HepG2 (cell line): ENCODE data around the gene CATSPERD. TPM values are rescaled to one million over a fixed set of nuclear protein-coding genes. Genes with fewer than 3 reads are reported as not detected.

Experiments used
- FLYWCH1 ChIP-seq: sonication (generic); formaldehyde crosslinking; IDR thresholded peaks from 2 replicates; pipeline ENCODE4 v1.8.1; 2023; ENCODE audit warnings: mild to moderate bottlenecking, missing genetic modification reagents
- FOXM1 ChIP-seq: sonication (generic); formaldehyde crosslinking; IDR thresholded peaks from 2 replicates; pipeline ENCODE4 v1.5.0; 2020; ENCODE audit warnings: missing genetic modification reagents
- KLF16 ChIP-seq, 2 experiments: sonication (generic) in 1 of 2; formaldehyde crosslinking in 1 of 2; IDR thresholded peaks; 2 replicates each; pipeline versions ENCODE4 v1.6.1 to v1.8.0; 2016 to 2023; ENCODE audit warnings: missing genetic modification reagents in 2 of 2, missing compliant biosample characterization in 1 of 2
- MAZ ChIP-seq, 2 experiments: sonication (generic) in 1 of 2; formaldehyde crosslinking in 1 of 2; IDR thresholded peaks; 2 replicates each; pipeline versions ENCODE4 v1.5.0 to v1.6.1; 2012 to 2020; ENCODE audit warnings: low read depth in 2 of 2, mild to moderate bottlenecking in 2 of 2, borderline replicate concordance in 1 of 2, improper control_type of control experiment in 1 of 2, low read length in 1 of 2, missing genetic modification reagents in 1 of 2, moderate library complexity in 1 of 2
- NPAS2 ChIP-seq: sonication (generic); formaldehyde crosslinking; IDR thresholded peaks from 2 replicates; pipeline ENCODE4 v1.8.0; 2022; ENCODE audit warnings: mild to moderate bottlenecking, missing genetic modification reagents, borderline replicate concordance
- POLR2AphosphoS5 ChIP-seq: IDR thresholded peaks from 2 replicates; pipeline ENCODE4 v1.6.1; 2012; ENCODE audit warnings: low read depth, low read length
- SYNCRIP ChIP-seq: fragments of 200-400 bp; formaldehyde crosslinking; IDR thresholded peaks from 2 replicates; pipeline ENCODE4 v1.6.1; 2018; ENCODE audit warnings: mild to moderate bottlenecking, low read depth, low read length; ENCODE audit not compliant: insufficient read depth
- U2AF1 ChIP-seq: fragments of 200-400 bp; formaldehyde crosslinking; optimal IDR thresholded peaks from 2 replicates; pipeline ENCODE3; 2017; ENCODE audit warnings: mild to moderate bottlenecking, low read depth, low read length
- U2AF2 ChIP-seq: fragments of 200-400 bp; formaldehyde crosslinking; IDR thresholded peaks from 2 replicates; pipeline ENCODE4 v1.6.1; 2017; ENCODE audit warnings: low read depth, mild to moderate bottlenecking, low read length
- ZBTB38 ChIP-seq: sonication (generic); formaldehyde crosslinking; IDR thresholded peaks from 2 replicates; pipeline ENCODE4 v1.5.1; 2020; ENCODE audit warnings: mild to moderate bottlenecking, missing genetic modification reagents
- ZFP1 ChIP-seq: IDR thresholded peaks from 2 replicates; pipeline ENCODE4 v1.6.1; 2016
- ZKSCAN8 ChIP-seq: IDR thresholded peaks from 2 replicates; pipeline ENCODE4 v1.6.1; 2016; ENCODE audit warnings: borderline replicate concordance, missing genetic modification reagents, missing compliant biosample characterization
- ZNF20 ChIP-seq: sonication (generic); formaldehyde crosslinking; IDR thresholded peaks from 2 replicates; pipeline ENCODE4 v1.4.0; 2020; ENCODE audit warnings: mild to moderate bottlenecking, moderate library complexity, missing genetic modification reagents
- ZNF44 ChIP-seq: sonication (generic); formaldehyde crosslinking; IDR thresholded peaks from 2 replicates; pipeline ENCODE4 v1.5.1; 2020; ENCODE audit warnings: mild to moderate bottlenecking, missing genetic modification reagents
- ZNF530 ChIP-seq: sonication (generic); formaldehyde crosslinking; IDR thresholded peaks from 2 replicates; pipeline ENCODE4 v1.5.0; 2020; ENCODE audit warnings: low read depth, mild to moderate bottlenecking, missing genetic modification reagents
- ZNF674 ChIP-seq: sonication (generic); formaldehyde crosslinking; IDR thresholded peaks from 2 replicates; pipeline ENCODE4 v1.5.0; 2020; ENCODE audit warnings: low read depth, mild to moderate bottlenecking, missing genetic modification reagents
- ZNF703 ChIP-seq: sonication (generic); formaldehyde crosslinking; IDR thresholded peaks from 2 replicates; pipeline ENCODE4 v1.5.1; 2020; ENCODE audit warnings: missing genetic modification reagents, mild to moderate bottlenecking, moderate library complexity, borderline replicate concordance
- ZNF773 ChIP-seq: sonication (generic); formaldehyde crosslinking; IDR thresholded peaks from 2 replicates; pipeline ENCODE4 v1.4.0; 2020; ENCODE audit warnings: missing genetic modification reagents, borderline replicate concordance
- ZNF777 ChIP-seq: sonication (generic); formaldehyde crosslinking; IDR thresholded peaks from 2 replicates; pipeline ENCODE4 v1.4.0; 2020; ENCODE audit warnings: missing genetic modification reagents
- ZSCAN25 ChIP-seq: sonication (generic); formaldehyde crosslinking; IDR thresholded peaks from 2 replicates; pipeline ENCODE4 v1.8.0; 2022; ENCODE audit warnings: mild to moderate bottlenecking, missing genetic modification reagents
- polyA plus RNA-seq, 8 experiments: library from polyadenylated mRNA; depleted of rRNA in 3 of 8; stranded (reverse) in 7 of 8; unstranded in 1 of 8; fragments of >200 nt; fragmentation: Illumina TruSeq in 4 of 8; extraction: Trizol in 4 of 8; gene quantifications; 2 replicates each; pipeline versions ENCODE4 v1.2.1 to v1.2.3, GENCODE V29; 2011 to 2016; ENCODE audit warnings: low read depth in 4 of 8, missing spikeins in 1 of 8, mixed read lengths in 1 of 8; ENCODE audit not compliant: insufficient read depth in 1 of 8
- total RNA-seq, 5 experiments: library from RNA; depleted of rRNA; stranded (reverse); fragments of >200 nt; fragmentation: Illumina TruSeq; extraction: Trizol; gene quantifications; 2 replicates each; pipeline ENCODE4 v1.2.3, GENCODE V29; 2016; ENCODE audit warnings: low read depth in 1 of 5
- TF ChIP-seq, protein P1 (sequence below): sonication (generic); formaldehyde crosslinking; IDR thresholded peaks from 2 replicates; pipeline ENCODE4 v1.4.0; 2020; ENCODE audit warnings: mild to moderate bottlenecking, missing genetic modification reagents
- TF ChIP-seq, protein P2 (sequence below): sonication (generic); formaldehyde crosslinking; IDR thresholded peaks from 2 replicates; pipeline ENCODE4 v1.8.1; 2023; ENCODE audit warnings: mild to moderate bottlenecking, missing genetic modification reagents
- TF ChIP-seq, protein P3 (sequence below): sonication (generic); formaldehyde crosslinking; IDR thresholded peaks from 2 replicates; pipeline ENCODE4 v1.4.0; 2020; ENCODE audit warnings: mild to moderate bottlenecking, missing genetic modification reagents, borderline replicate concordance

CATSPERD gene
- total and polyA plus RNA-seq, 2 of the 13 experiments (the other 11 are each of a cell fraction or from before 2014, with no cell fraction given): 0.04 TPM; not detected in 1

DNA sequence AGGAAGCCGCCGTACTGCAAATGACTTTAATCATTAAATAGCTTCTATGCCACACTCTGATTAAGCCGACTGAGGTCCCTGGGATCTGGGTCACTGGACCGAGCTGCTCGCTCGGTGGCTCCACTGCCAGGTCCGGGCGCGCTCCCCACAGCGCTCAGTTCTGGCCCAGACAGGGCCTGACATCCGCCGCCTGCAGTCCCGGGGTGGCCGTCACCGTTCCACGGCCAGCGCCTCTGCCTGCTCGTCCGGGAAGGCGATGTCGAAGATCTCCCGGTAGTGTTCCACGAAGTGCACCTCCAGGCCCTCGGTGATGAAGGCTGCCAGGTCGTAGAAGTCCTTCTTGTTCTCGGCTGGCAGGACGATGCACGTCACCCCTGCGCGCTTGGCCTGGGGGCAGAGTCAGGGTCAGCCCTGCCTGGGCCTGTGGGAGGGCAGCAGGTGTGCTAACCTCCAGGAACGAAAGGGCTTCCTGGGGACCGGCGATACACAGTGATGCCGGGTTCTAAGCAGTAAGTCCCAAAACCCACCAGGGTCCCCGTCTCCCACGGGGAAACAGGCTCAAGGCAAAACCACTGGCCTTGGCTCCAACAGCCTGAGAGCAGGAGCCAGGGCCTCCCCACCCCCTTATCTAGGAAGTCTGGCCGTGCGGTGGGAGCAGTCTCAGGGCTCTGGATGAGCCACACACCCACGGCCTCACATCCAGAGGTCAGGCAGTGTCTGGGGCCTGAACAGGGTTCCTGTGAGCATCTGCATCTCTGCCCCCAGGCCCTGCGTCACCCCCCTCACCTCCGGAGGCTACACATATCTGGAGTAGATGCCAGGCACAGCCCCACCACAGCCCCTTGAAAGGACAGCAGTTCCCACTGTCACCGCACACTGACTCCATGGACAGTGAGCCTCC, 28.4 kb upstream of the CATSPERD start (continued):
- TF ChIP-seq, protein P1, sequence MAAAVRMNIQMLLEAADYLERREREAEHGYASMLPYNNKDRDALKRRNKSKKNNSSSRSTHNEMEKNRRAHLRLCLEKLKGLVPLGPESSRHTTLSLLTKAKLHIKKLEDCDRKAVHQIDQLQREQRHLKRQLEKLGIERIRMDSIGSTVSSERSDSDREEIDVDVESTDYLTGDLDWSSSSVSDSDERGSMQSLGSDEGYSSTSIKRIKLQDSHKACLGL: 0 out of 2 replicates have a peak, but pooled peaks have one; percentile 43
- TF ChIP-seq ZNF703 (CRISPR knock-in tag) (no peak), ZKSCAN8 (no peak), ZNF777 (CRISPR knock-in tag) (no peak), ZNF530 (CRISPR knock-in tag) (no peak), ZSCAN25 (CRISPR knock-in tag) (peak; percentile 64; the same call in 1 of the 2 replicates), FLYWCH1 (no peak), SYNCRIP (no peak), KLF16 (CRISPR knock-in tag; IDR thresholded peaks at IDR 0.05) (no peak), ZNF674 (no peak), MAZ (IDR thresholded peaks at IDR 0.05; ENCODE audit: borderline replicate concordance, low read depth, low read length) (no peak), MAZ (CRISPR knock-in tag; IDR thresholded peaks at IDR 0.05; ENCODE audit: low read depth) (no peak), NPAS2 (no peak), U2AF2 (no peak), ZNF20 (CRISPR knock-in tag) (no peak), ZBTB38 (CRISPR knock-in tag) (0 out of 2 replicates have a peak, but pooled peaks have one; percentile 68), ZNF44 (CRISPR knock-in tag) (no peak), ZNF773 (no peak), ZFP1 (CRISPR knock-in tag) (no peak), U2AF1 (no peak), POLR2AphosphoS5 (peak; percentile 16), FOXM1 (CRISPR knock-in tag) (no peak)
- TF ChIP-seq, protein P2, sequence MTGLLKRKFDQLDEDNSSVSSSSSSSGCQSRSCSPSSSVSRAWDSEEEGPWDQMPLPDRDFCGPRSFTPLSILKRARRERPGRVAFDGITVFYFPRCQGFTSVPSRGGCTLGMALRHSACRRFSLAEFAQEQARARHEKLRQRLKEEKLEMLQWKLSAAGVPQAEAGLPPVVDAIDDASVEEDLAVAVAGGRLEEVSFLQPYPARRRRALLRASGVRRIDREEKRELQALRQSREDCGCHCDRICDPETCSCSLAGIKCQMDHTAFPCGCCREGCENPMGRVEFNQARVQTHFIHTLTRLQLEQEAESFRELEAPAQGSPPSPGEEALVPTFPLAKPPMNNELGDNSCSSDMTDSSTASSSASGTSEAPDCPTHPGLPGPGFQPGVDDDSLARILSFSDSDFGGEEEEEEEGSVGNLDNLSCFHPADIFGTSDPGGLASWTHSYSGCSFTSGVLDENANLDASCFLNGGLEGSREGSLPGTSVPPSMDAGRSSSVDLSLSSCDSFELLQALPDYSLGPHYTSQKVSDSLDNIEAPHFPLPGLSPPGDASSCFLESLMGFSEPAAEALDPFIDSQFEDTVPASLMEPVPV: no peak
- TF ChIP-seq, protein P3, sequence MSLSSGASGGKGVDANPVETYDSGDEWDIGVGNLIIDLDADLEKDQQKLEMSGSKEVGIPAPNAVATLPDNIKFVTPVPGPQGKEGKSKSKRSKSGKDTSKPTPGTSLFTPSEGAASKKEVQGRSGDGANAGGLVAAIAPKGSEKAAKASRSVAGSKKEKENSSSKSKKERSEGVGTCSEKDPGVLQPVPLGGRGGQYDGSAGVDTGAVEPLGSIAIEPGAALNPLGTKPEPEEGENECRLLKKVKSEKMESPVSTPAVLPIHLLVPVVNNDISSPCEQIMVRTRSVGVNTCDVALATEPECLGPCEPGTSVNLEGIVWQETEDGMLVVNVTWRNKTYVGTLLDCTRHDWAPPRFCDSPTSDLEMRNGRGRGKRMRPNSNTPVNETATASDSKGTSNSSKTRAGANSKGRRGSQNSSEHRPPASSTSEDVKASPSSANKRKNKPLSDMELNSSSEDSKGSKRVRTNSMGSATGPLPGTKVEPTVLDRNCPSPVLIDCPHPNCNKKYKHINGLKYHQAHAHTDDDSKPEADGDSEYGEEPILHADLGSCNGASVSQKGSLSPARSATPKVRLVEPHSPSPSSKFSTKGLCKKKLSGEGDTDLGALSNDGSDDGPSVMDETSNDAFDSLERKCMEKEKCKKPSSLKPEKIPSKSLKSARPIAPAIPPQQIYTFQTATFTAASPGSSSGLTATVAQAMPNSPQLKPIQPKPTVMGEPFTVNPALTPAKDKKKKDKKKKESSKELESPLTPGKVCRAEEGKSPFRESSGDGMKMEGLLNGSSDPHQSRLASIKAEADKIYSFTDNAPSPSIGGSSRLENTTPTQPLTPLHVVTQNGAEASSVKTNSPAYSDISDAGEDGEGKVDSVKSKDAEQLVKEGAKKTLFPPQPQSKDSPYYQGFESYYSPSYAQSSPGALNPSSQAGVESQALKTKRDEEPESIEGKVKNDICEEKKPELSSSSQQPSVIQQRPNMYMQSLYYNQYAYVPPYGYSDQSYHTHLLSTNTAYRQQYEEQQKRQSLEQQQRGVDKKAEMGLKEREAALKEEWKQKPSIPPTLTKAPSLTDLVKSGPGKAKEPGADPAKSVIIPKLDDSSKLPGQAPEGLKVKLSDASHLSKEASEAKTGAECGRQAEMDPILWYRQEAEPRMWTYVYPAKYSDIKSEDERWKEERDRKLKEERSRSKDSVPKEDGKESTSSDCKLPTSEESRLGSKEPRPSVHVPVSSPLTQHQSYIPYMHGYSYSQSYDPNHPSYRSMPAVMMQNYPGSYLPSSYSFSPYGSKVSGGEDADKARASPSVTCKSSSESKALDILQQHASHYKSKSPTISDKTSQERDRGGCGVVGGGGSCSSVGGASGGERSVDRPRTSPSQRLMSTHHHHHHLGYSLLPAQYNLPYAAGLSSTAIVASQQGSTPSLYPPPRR (CRISPR knock-in tag): no peak
